HPDE6-E6E7 (cell line): ENCODE data around the gene ZNF219.
"Not testable (repeated sequence)": the region's sequence is repeated elsewhere in the genome, so short reads cannot be mapped to it uniquely, and the experiment has no call there.

ENCODE experiments used
- DNase-seq: peaks from one replicate; pipeline ENCODE4 v3.0.0; 2011; ENCODE audit warnings: missing footprints; ENCODE audit errors: extremely low spot score

Gene ZNF219

DNA sequence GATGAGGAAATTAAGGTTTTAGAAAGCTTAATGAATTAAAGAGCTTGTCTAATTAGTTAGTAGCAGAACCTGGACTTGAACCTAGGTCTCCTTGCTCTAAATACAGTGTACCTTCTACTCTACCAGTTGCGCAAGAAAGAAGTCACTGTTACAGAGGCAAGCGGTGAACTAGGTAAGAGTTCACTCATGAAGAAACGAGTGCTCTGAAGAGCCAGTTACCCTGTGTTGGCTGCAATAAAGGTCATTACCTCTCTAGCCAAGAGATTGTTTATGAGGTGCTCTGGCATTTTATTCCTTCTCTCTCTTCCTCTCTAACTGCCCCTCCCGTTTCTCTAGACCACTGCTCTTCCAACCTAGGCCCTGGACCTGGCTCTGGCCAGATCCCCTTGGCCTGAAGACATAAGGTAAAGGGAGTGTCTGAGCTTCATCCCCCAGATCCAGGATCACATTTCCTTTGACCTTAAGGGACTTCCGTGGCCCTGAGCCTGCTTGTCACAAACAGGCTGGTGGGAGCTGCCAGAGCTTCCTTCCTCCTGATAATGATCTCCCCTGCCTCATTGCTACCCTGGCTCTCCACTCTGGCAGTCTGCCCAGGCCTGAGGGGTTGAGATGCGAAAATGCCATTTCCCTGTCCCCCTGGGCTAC, 54.4 kb downstream of the ZNF219 start:
- DNase-seq = no peak

DNA sequence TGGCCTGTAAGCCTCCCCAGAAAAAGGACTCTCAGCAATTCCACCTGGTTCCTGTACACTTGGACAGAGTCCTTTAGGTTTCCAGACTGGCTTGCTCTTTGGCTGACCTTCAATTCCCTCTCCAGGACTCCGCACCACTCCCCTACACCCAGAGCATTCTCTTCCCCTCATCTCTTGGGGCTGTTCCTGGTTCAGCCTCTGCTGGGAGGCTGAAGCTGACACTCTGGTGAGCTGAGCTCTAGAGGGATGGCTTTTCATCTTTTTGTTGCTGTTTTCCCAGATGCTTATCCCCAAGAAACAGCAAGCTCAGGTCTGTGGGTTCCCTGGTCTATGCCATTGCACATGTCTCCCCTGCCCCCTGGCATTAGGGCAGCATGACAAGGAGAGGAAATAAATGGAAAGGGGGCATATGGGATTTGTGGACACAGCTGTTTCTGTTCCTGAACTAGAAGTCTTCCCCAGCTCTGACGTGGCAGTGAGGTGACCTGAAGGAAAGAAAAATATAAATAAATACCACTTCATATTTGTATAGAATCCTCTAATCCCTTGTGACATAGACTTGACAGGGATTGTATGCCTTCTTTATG, 55.0 kb downstream of the ZNF219 start:
- no peak for DNase-seq

DNA sequence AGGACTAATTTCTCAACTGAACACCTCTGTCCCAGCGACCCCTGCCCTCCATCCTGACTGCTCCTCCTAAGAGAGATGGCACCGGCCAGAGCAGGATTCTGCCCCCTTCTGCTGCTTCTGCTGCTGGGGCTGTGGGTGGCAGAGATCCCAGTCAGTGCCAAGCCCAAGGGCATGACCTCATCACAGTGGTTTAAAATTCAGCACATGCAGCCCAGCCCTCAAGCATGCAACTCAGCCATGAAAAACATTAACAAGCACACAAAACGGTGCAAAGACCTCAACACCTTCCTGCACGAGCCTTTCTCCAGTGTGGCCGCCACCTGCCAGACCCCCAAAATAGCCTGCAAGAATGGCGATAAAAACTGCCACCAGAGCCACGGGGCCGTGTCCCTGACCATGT, 55.5 kb downstream of the ZNF219 start:
- DNase-seq = no peak

- peak; percentile 89 for DNase-seq
These were observed 56.6 kb downstream of the ZNF219 start, which contains the start of gene RNASE7 for GRCh38 chr14:21041676-21042433. Gene RNASE7 (plus strand): TSS chr14:21042362. CDS start chr14:21042993, 631 bp downstream.

DNA sequence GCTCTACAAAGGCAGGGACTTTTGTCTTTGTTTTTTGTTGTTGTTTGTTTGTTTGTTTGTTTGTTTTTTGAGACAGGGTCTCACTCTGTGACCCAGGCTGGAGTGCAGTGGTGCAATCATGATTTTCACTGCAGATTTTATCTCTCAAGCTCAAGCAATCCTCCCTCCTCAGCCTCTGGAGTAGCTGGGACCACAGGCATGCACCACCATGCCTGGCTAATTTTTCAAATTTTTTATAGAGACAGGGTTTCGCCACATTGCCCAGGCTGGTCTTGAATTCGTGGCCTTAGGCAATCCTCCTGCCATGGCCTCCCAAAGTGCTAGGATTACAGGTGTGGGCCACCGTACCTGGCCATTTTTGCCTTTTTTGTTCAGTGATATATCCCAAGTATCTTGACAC, 57.5 kb downstream of the ZNF219 start:
- not testable (repeated sequence) for DNase-seq

DNA sequence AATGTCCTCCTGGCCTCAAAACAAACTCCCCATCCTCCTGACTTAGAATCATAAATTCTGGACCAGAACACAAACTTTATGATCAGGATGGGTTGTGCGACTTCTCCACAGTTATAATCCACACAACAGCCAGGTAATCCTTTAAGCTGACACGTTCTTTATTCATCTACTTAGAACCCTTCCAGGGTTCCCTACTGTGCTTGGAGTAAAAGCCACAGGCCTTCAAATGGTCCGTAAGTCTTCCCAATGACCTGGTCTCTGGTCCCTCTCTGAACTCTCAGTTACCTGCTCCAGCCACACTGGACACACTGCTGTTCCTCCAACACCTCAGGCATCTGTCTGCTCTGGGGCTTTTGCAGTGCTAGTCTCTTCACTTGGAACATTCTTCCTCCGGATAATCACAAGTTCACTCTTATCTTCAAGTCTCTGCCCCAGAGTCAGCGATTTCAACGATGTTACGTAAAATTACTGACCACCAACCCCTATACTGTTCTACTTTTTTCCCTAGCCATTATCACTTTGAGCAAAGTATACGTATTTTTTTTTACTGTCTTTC, 58.0 kb downstream of the ZNF219 start:
- DNase-seq = no peak
